ENCODE data around the gene MAD1L1.

Gene MAD1L1

DNA sequence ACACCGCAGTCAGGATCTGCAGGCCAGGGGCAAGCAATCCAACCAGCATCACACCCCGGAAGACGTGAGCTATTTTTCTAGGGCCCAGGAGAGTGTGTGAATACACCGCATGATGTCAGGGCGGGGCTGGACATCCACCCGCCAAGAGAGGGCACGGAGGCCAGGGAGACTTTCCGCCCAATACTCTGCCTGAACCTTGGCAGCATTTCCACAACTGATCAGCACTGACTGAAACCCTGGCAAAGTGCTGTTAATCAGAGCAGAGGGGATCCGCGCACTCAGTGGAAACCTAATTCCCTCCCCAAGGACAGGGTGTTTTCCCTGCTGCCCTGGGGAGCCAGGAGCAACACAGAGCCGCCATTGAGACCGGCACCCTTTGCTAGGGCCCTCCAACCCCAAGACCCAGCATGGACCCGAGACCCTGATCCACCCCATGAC is 8.2 kb downstream of the MAD1L1 start:
- Histone ChIP-seq H3K4me2 (ENCODE audit: low read length) (no peak overlapping the region), H3K4me1 (ENCODE audit: control insufficient read depth, low read length) (no peaks in the 10 kb centered on the region), H4K20me1 (ENCODE audit: control insufficient read depth, insufficient read depth, low read depth, low read length) (peaks cover 6% of the 10 kb centered on the region), H3K36me3 (ENCODE audit: control insufficient read depth, low read length) (peaks cover 92% of the 10 kb centered on the region), H3K27ac (ENCODE audit: low read depth, low read length) (no peak overlapping the region), H3F3A (ENCODE audit: control insufficient read depth, insufficient read depth) (no peaks in the 10 kb centered on the region), H3K27me3 (ENCODE audit: control insufficient read depth, low read length) (no peaks in the 10 kb centered on the region), H3K79me2 (ENCODE audit: control insufficient read depth, low read length) (peaks cover 77% of the 10 kb centered on the region), H3K4me3 (ENCODE audit: low read length) (no peak overlapping the region), H3K9me2 (replicated peaks; ENCODE audit: control insufficient read depth, low read length) (no peaks in the 10 kb centered on the region), H3K9me3 (ENCODE audit: control insufficient read depth, insufficient read depth, low read length) (no peaks in the 10 kb centered on the region)
- TF ChIP-seq EZH2phosphoT487 (IDR thresholded peaks at IDR 0.05; ENCODE audit: borderline replicate concordance, low read length): no peak
- TF ChIP-seq, protein P1, sequence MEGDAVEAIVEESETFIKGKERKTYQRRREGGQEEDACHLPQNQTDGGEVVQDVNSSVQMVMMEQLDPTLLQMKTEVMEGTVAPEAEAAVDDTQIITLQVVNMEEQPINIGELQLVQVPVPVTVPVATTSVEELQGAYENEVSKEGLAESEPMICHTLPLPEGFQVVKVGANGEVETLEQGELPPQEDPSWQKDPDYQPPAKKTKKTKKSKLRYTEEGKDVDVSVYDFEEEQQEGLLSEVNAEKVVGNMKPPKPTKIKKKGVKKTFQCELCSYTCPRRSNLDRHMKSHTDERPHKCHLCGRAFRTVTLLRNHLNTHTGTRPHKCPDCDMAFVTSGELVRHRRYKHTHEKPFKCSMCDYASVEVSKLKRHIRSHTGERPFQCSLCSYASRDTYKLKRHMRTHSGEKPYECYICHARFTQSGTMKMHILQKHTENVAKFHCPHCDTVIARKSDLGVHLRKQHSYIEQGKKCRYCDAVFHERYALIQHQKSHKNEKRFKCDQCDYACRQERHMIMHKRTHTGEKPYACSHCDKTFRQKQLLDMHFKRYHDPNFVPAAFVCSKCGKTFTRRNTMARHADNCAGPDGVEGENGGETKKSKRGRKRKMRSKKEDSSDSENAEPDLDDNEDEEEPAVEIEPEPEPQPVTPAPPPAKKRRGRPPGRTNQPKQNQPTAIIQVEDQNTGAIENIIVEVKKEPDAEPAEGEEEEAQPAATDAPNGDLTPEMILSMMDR (IDR thresholded peaks at IDR 0.05; ENCODE audit: low read depth, low read length, poor library complexity, severe bottlenecking): no peak

DNA sequence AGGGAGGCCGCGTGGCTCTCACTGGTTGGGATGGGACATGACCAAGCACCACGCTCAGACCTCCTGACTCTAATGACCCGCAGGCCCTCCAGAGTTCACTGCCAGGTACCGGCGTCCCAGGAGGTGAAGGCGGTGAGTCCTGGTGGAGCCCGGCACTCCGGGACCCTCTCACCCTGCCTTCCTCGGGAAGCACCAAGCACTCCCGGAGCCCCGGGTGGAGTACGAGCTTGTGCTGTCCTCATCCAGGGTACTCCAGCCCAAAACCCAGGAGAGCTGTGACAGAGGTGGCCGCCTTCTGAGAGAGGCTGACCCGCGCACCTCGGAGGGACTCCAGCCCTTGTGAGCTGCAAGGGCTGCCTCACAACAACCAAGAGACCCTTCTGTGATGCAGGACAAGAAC is 9.4 kb downstream of the MAD1L1 start:
- Histone ChIP-seq H3K9me3 (ENCODE audit: control insufficient read depth, insufficient read depth, low read length) (no peaks in the 10 kb centered on the region), H3K27ac (ENCODE audit: low read depth, low read length) (no peak overlapping the region), H3K9me2 (replicated peaks; ENCODE audit: control insufficient read depth, low read length) (no peaks in the 10 kb centered on the region), H3K4me1 (ENCODE audit: control insufficient read depth, low read length) (no peaks in the 10 kb centered on the region), H3K4me3 (ENCODE audit: low read length) (no peak overlapping the region), H3F3A (ENCODE audit: control insufficient read depth, insufficient read depth) (no peaks in the 10 kb centered on the region), H3K36me3 (ENCODE audit: control insufficient read depth, low read length) (peaks cover 94% of the 10 kb centered on the region), H4K20me1 (ENCODE audit: control insufficient read depth, insufficient read depth, low read depth, low read length) (peaks cover 6% of the 10 kb centered on the region; the same call in 1 of the 2 replicates), H3K79me2 (ENCODE audit: control insufficient read depth, low read length) (peaks cover 66% of the 10 kb centered on the region), H3K4me2 (ENCODE audit: low read length) (no peak overlapping the region), H3K27me3 (ENCODE audit: control insufficient read depth, low read length) (no peaks in the 10 kb centered on the region)
- TF ChIP-seq EZH2phosphoT487 (IDR thresholded peaks at IDR 0.05; ENCODE audit: borderline replicate concordance, low read length): no peak
- TF ChIP-seq, protein P1 (IDR thresholded peaks at IDR 0.05; ENCODE audit: low read depth, low read length, poor library complexity, severe bottlenecking): no peak

DNA sequence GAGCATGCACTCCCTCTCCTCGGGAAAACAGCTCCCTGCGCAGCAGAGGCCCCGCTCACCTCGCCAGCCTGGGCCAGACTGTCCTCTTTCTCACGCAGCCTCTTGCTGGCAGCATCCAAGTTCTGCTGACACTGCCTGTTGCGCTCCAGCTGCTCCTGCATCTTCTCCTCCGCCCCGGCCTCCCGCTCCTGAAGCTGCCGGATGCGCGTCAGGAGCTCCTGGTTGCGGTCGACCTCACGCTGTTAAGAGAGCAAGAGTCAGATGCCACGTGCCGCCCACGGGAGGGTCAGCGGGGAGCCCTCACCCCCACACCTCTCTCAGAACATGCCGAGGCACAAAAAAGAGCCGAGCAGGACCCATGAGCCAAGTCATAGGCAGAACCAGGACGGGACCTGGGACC is 10.2 kb downstream of the MAD1L1 start:
- Histone ChIP-seq H3K79me2 (ENCODE audit: control insufficient read depth, low read length) (peaks cover 58% of the 10 kb centered on the region), H3K36me3 (ENCODE audit: control insufficient read depth, low read length) (peaks cover 94% of the 10 kb centered on the region)
- TF ChIP-seq, protein P1 (IDR thresholded peaks at IDR 0.05; ENCODE audit: low read depth, low read length, poor library complexity, severe bottlenecking): no peak
- no peak for TF ChIP-seq EZH2phosphoT487 (IDR thresholded peaks at IDR 0.05; ENCODE audit: borderline replicate concordance, low read length)

More for the DNA sequence above, 10.2 kb downstream of the MAD1L1 start:
- Histone ChIP-seq H3K4me3 (ENCODE audit: low read length) (no peak overlapping the region), H3K4me2 (ENCODE audit: low read length) (no peak overlapping the region), H4K20me1 (ENCODE audit: control insufficient read depth, insufficient read depth, low read depth, low read length) (peaks cover 1% of the 10 kb centered on the region; the same call in 1 of the 2 replicates), H3K9me3 (ENCODE audit: control insufficient read depth, insufficient read depth, low read length) (no peaks in the 10 kb centered on the region), H3K9me2 (replicated peaks; ENCODE audit: control insufficient read depth, low read length) (no peaks in the 10 kb centered on the region), H3K4me1 (ENCODE audit: control insufficient read depth, low read length) (no peaks in the 10 kb centered on the region), H3F3A (ENCODE audit: control insufficient read depth, insufficient read depth) (no peaks in the 10 kb centered on the region), H3K27me3 (ENCODE audit: control insufficient read depth, low read length) (no peaks in the 10 kb centered on the region), H3K27ac (ENCODE audit: low read depth, low read length) (no peak overlapping the region)
